ENCODE results near the gene SPTBN4.
"Not testable (repeated sequence)": the region's sequence is repeated elsewhere in the genome, so short reads cannot be mapped to it uniquely, and the experiment has no call there.

Gene SPTBN4

GRCh38 chr19:40425450-40426287 lies 41.1 kb upstream of the SPTBN4 start, which contains the start of gene SERTAD1:
SERTAD1 (minus strand) TSS chr19:40425992; CDS start chr19:40423546, 2,446 bp downstream.
- ChIA-PET CTCF (interaction anchor here (0.7 to 6.3 kb wide), 12 partner anchors 10 to 121 kb away, joined by 3 to 42 read pairs (median 7); partner anchors contain the start of genes BLVRB, PRX and SPTBN4), POLR2A (interaction anchor here (0.5 to 2.1 kb wide), 12 partner anchors 8 to 938 kb away, joined by 3 to 28 read pairs (median 4); partner anchors contain the start of genes BLVRB, C19orf47, PLD3 and SPTBN4)
- TF ChIP-seq CTCF (IDR thresholded peaks at IDR 0.05; ENCODE audit: control extremely low read depth, extremely low read depth, low read depth, missing control alignments), result peak; percentile 59
- DNase-seq (ENCODE audit: extremely low spot score), result peak; percentile 99

- DNase-seq (ENCODE audit: extremely low spot score); POLR2A ChIA-PET: not testable (repeated sequence)
- CTCF ChIA-PET, result interaction anchor here (4.1 kb wide), 1 partner anchor 14 kb away, joined by 27 read pairs; no protein-coding TSS in a partner anchor
Measured at GRCh38 chr19:40428197-40428596, 38.6 kb upstream of the SPTBN4 start.

- CTCF ChIA-PET, result interaction anchor here (1.3 kb wide), 1 partner anchor 9 kb away, joined by 5 read pairs; no protein-coding TSS in a partner anchor
- DNase-seq (ENCODE audit: extremely low spot score); POLR2A ChIA-PET: not testable (repeated sequence)
Measured at GRCh38 chr19:40430242-40430641, 36.6 kb upstream of the SPTBN4 start.

GRCh38 chr19:40431698-40432097 lies 35.1 kb upstream of the SPTBN4 start:
- no peak for TF ChIP-seq CTCF (IDR thresholded peaks at IDR 0.05; ENCODE audit: control extremely low read depth, extremely low read depth, low read depth, missing control alignments)
- ChIA-PET POLR2A (interaction anchor here (1.1 kb wide), 1 partner anchor 11 kb away, joined by 6 read pairs; no protein-coding TSS in a partner anchor), CTCF (interaction anchor here (1.1 kb wide), 2 partner anchors 11 to 33 kb away, joined by 3 read pairs; partner anchors contain the start of gene BLVRB)
- no peak for DNase-seq (ENCODE audit: extremely low spot score)

- POLR2A ChIA-PET, result interaction anchor here (1.1 kb wide), 1 partner anchor 12 kb away, joined by 6 read pairs; no protein-coding TSS in a partner anchor
- CTCF ChIA-PET, result interaction anchor here (0.8 to 2.0 kb wide), 5 partner anchors 12 to 202 kb away, joined by 3 to 7 read pairs (median 3); no protein-coding TSS in a partner anchor
- DNase-seq (ENCODE audit: extremely low spot score), result not testable (repeated sequence)
Measured at GRCh38 chr19:40432760-40433159, 34.0 kb upstream of the SPTBN4 start.

- DNase-seq (ENCODE audit: extremely low spot score), result peak; percentile 84
- CTCF ChIA-PET, result interaction anchor here (0.8 to 2.7 kb wide), 6 partner anchors 10 to 201 kb away, joined by 3 to 15 read pairs (median 6); no protein-coding TSS in a partner anchor
- TF ChIP-seq CTCF (IDR thresholded peaks at IDR 0.05; ENCODE audit: control extremely low read depth, extremely low read depth, low read depth, missing control alignments), result no peak
- POLR2A ChIA-PET, result interaction anchor here (1.0 kb wide), 1 partner anchor 9 kb away, joined by 3 read pairs; no protein-coding TSS in a partner anchor
Measured at GRCh38 chr19:40433391-40434216, 33.2 kb upstream of the SPTBN4 start.

GRCh38 chr19:40438284-40438683 lies 28.5 kb upstream of the SPTBN4 start:
- no peak for TF ChIP-seq CTCF (IDR thresholded peaks at IDR 0.05; ENCODE audit: control extremely low read depth, extremely low read depth, low read depth, missing control alignments)
- ChIA-PET POLR2A (interaction anchor here (1.1 kb wide), 1 partner anchor 28 kb away, joined by 9 read pairs; the partner anchor contains the start of gene BLVRB), CTCF (interaction anchor here (1.7 to 2.1 kb wide), 3 partner anchors 12 to 26 kb away, joined by 6 to 9 read pairs (median 8); partner anchors contain the start of gene SERTAD1)
- no peak for DNase-seq (ENCODE audit: extremely low spot score)
